ENCODE data around the gene BDKRB2. TPM values are rescaled to one million over a fixed set of nuclear protein-coding genes. Genes with fewer than 3 reads are reported as not detected.

The BDKRB2 gene
- total RNA-seq, 1 experiment from 2014 or later = 0.15 TPM

GRCh38 chr14:96252323-96252998 lies 47.8 kb downstream of the BDKRB2 start:
- Histone ChIP-seq H3K9me3 (ENCODE audit: control insufficient read depth, low read depth, low read length) (no peaks in the 10 kb centered on the region), H3K27ac (ENCODE audit: insufficient read length, low read depth, low read length) (no peak overlapping the region), H3K18ac (ENCODE audit: insufficient read length, low read depth, low read length) (no peak overlapping the region), H2AFZ (ENCODE audit: low read length) (no peak overlapping the region), H3T11ph (ENCODE audit: low read length) (no peak overlapping the region), H3K4ac (ENCODE audit: low read depth, low read length) (no peak overlapping the region), H3K4me1 (ENCODE audit: insufficient read depth, low read length) (peaks cover 3% of the 10 kb centered on the region; the same call in 1 of the 2 replicates), H3K9ac (ENCODE audit: extremely low read depth, insufficient read length, low read length) (no peak overlapping the region), H3K4me2 (ENCODE audit: insufficient read depth, insufficient read length, low read length) (no peak overlapping the region), H2AK5ac (ENCODE audit: insufficient read length, low read length) (no peak overlapping the region), H2BK15ac (ENCODE audit: low read depth, low read length) (no peak overlapping the region), H4K20me1 (ENCODE audit: control insufficient read depth, insufficient read depth, insufficient read length) (no peaks in the 10 kb centered on the region), H4K5ac (ENCODE audit: insufficient read length, low read depth, low read length) (no peak overlapping the region), H3K14ac (ENCODE audit: insufficient read depth, low read length) (no peak overlapping the region; the same call in 1 of the 2 replicates), H2BK20ac (ENCODE audit: low read depth, low read length, poor library complexity, severe bottlenecking) (no peak overlapping the region), H3K23me2 (ENCODE audit: insufficient read length, low read depth, low read length, poor library complexity, severe bottlenecking) (no peaks in the 10 kb centered on the region), H4K8ac (replicated peaks; ENCODE audit: insufficient read length, low read depth, low read length) (no peak overlapping the region), H3K56ac (ENCODE audit: insufficient read length, low read depth, low read length) (no peak overlapping the region), H2BK12ac (ENCODE audit: insufficient read length, low read depth, low read length) (no peak overlapping the region), H2BK120ac (ENCODE audit: low read depth, low read length, poor library complexity, severe bottlenecking) (no peak overlapping the region), H2BK5ac (ENCODE audit: insufficient read length, low read length) (no peak overlapping the region), H3K23ac (ENCODE audit: insufficient read length, low read depth, low read length) (no peak overlapping the region), H3K79me1 (ENCODE audit: insufficient read depth, low read depth, low read length, poor library complexity, severe bottlenecking) (no peaks in the 10 kb centered on the region), H3K27me3 (ENCODE audit: insufficient read depth, low read length) (no peaks in the 10 kb centered on the region), H3K79me2 (ENCODE audit: insufficient read depth, low read length) (no peaks in the 10 kb centered on the region), H4K91ac (ENCODE audit: insufficient read length, low read depth, low read length) (no peak overlapping the region)
- TF ChIP-seq, protein P1, sequence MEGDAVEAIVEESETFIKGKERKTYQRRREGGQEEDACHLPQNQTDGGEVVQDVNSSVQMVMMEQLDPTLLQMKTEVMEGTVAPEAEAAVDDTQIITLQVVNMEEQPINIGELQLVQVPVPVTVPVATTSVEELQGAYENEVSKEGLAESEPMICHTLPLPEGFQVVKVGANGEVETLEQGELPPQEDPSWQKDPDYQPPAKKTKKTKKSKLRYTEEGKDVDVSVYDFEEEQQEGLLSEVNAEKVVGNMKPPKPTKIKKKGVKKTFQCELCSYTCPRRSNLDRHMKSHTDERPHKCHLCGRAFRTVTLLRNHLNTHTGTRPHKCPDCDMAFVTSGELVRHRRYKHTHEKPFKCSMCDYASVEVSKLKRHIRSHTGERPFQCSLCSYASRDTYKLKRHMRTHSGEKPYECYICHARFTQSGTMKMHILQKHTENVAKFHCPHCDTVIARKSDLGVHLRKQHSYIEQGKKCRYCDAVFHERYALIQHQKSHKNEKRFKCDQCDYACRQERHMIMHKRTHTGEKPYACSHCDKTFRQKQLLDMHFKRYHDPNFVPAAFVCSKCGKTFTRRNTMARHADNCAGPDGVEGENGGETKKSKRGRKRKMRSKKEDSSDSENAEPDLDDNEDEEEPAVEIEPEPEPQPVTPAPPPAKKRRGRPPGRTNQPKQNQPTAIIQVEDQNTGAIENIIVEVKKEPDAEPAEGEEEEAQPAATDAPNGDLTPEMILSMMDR (conservative IDR thresholded peaks at IDR 0.05) = no peak
- WGBS (ENCODE audit: extremely low coverage, insufficient read length, low lambda C conversion rate) = no CpG with 5 or more reads among the region's 19 CpGs
- Mint-ChIP-seq H3K9me3 (no peaks in the 10 kb centered on the region; a peak in 1 of 5 replicates), H3K4me3 (no peak overlapping the region; a peak in 1 of 5 replicates), H3K36me3 (ENCODE audit: insufficient read depth in 1 of 3, low read depth in 3 of 3) (no peaks in the 10 kb centered on the region; a peak in 1 of 7 replicates), H3K27me3 (ENCODE audit: low read depth) (peaks cover 10% of the 10 kb centered on the region), H3K4me1 (peaks cover 19 to 22% of the 10 kb centered on the region in 2 experiments), H3K27ac (no peak overlapping the region)
- no peak for DNase-seq
